ENCODE measurements around the gene AHCYL2. TPM values are rescaled to one million over a fixed set of nuclear protein-coding genes. Genes with fewer than 3 reads are reported as not detected.
"Not testable (repeated sequence)": the region's sequence is repeated elsewhere in the genome, so short reads cannot be mapped to it uniquely, and the experiment has no call there.

The AHCYL2 gene
- total and polyA plus RNA-seq, 5 donors from 2014 or later: 6.2 to 18.5 (median 8.3) TPM

DNA sequence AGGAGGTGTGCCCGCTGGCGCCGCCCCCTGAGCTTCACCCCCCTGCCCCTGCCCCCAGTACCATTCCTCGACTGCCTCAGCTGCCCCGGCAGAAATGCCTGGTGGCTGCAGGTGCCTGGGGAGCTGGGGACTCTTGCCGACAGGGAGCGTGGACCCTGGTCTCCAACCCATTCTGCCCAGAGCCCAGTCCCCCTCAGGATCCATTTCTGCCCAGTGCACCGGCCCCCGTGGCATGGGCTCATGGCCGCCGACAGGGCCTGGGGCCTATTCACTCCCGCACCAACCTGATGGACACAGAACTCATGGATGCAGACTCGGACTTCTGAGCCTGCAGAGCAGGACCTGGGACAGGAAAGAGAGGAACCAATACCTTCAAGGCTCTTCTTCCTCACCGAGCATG is 12.7 kb upstream of the AHCYL2 start:
- no peak overlapping the region for H3K4me3 Mint-ChIP-seq
- H3K36me3 ChIP-seq (ENCODE audit: control insufficient read depth, insufficient read depth, low read length): no peaks in the 10 kb centered on the region
- H3K4me1 Mint-ChIP-seq: no peaks in the 10 kb centered on the region
- H3K4me3 ChIP-seq (ENCODE audit: low read depth, low read length): no peak overlapping the region
- H3K27ac ChIP-seq (ENCODE audit: insufficient read depth, low read length, poor library complexity, severe bottlenecking): no peak overlapping the region
- H3K27me3 Mint-ChIP-seq: peaks cover 15% of the 10 kb centered on the region
- H3K4me1 ChIP-seq (ENCODE audit: control insufficient read depth, insufficient read depth, low read length, poor library complexity, severe bottlenecking): no peaks in the 10 kb centered on the region
- no peaks in the 10 kb centered on the region for H3K36me3 Mint-ChIP-seq
- ATAC-seq (ENCODE audit: low read depth in 2 of 2): no peak
- H3K9me3 Mint-ChIP-seq: no peaks in the 10 kb centered on the region
- no peaks in the 10 kb centered on the region for H3K9me3 ChIP-seq (ENCODE audit: control insufficient read depth in 2 of 2, low read length in 2 of 2)
- DNase-seq: no peak
- no peak overlapping the region for H3K27ac Mint-ChIP-seq
- no peaks in the 10 kb centered on the region for H3K27me3 ChIP-seq (ENCODE audit: control insufficient read depth, insufficient read depth, low read length)

DNA sequence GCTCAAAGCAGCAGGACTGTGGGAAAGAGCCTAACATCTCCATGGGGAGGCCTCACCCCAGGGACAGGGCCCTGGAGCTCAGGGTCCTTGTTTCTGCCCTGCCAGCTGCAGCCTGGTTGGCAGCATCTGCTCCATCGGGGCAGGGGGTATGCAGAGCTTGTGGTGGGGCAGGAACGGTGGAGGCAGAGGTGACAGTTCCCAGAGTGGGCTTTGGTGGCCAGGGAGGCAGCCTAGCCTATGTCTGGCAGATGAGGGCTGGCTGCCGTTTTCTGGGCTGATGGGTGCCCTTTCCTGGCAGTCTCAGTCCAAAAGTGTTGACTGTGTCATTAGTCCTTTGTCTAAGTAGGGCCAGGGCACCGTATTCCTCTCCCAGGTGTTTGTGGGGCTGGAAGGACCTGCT is 12.2 kb upstream of the AHCYL2 start:
- peaks cover 19% of the 10 kb centered on the region for H3K27me3 Mint-ChIP-seq
- no peaks in the 10 kb centered on the region for H3K4me1 ChIP-seq (ENCODE audit: control insufficient read depth, insufficient read depth, low read length, poor library complexity, severe bottlenecking)
- no peak for DNase-seq
- H3K36me3 Mint-ChIP-seq: no peaks in the 10 kb centered on the region
- H3K27ac Mint-ChIP-seq: no peak overlapping the region
- H3K4me3 ChIP-seq (ENCODE audit: low read depth, low read length): no peak overlapping the region
- H3K4me3 Mint-ChIP-seq: no peak overlapping the region
- ATAC-seq (ENCODE audit: low read depth in 2 of 2): no peak
- no peak overlapping the region for H3K27ac ChIP-seq (ENCODE audit: insufficient read depth, low read length, poor library complexity, severe bottlenecking)
- no peaks in the 10 kb centered on the region for H3K27me3 ChIP-seq (ENCODE audit: control insufficient read depth, insufficient read depth, low read length)
- no peaks in the 10 kb centered on the region for H3K9me3 ChIP-seq (ENCODE audit: control insufficient read depth in 2 of 2, low read length in 2 of 2)
- H3K4me1 Mint-ChIP-seq: no peaks in the 10 kb centered on the region
- H3K36me3 ChIP-seq (ENCODE audit: control insufficient read depth, insufficient read depth, low read length): no peaks in the 10 kb centered on the region
- no peaks in the 10 kb centered on the region for H3K9me3 Mint-ChIP-seq

DNA sequence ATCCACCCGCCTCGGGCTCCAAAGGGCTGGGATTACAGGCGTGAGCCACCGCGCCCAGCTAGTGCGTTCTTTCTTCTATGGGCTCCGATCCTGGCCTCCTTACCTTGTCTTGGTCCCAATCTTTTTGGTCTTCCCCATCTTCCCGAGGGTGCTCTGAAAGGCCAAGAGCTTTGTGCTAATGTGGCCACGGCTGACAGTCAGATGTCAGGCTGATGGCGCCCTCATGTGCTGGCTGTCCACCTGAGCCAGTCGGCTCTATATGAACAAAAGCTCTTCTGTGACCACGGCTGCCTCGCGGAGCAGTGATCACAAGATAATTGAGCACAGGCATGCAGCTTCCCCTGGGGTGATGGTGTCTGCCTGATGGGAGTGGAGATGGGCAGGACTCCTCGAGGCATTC is 11.0 kb upstream of the AHCYL2 start:
- peaks cover 0 to 5% (median under 1%) of the 10 kb centered on the region in 4 donors for H3K4me1 Mint-ChIP-seq
- H3K27ac ChIP-seq (ENCODE audit: insufficient read depth, low read length, poor library complexity, severe bottlenecking): no peak overlapping the region
- no peak for DNase-seq
- H3K4me3 ChIP-seq (ENCODE audit: low read depth, low read length): no peak overlapping the region
- H3K27me3 Mint-ChIP-seq: peaks cover 11% of the 10 kb centered on the region
- H3K36me3 ChIP-seq (ENCODE audit: control insufficient read depth, insufficient read depth, low read length): no peaks in the 10 kb centered on the region
- no peak for ATAC-seq (ENCODE audit: low read depth in 2 of 2)
- no peaks in the 10 kb centered on the region for H3K9me3 ChIP-seq (ENCODE audit: control insufficient read depth in 2 of 2, low read length in 2 of 2)
- no peaks in the 10 kb centered on the region for H3K9me3 Mint-ChIP-seq
- H3K27me3 ChIP-seq (ENCODE audit: control insufficient read depth, insufficient read depth, low read length): no peaks in the 10 kb centered on the region
- no peaks in the 10 kb centered on the region for H3K36me3 Mint-ChIP-seq
- no peak overlapping the region for H3K4me3 Mint-ChIP-seq
- H3K4me1 ChIP-seq (ENCODE audit: control insufficient read depth, insufficient read depth, low read length, poor library complexity, severe bottlenecking): no peaks in the 10 kb centered on the region
- no peak overlapping the region for H3K27ac Mint-ChIP-seq

DNA sequence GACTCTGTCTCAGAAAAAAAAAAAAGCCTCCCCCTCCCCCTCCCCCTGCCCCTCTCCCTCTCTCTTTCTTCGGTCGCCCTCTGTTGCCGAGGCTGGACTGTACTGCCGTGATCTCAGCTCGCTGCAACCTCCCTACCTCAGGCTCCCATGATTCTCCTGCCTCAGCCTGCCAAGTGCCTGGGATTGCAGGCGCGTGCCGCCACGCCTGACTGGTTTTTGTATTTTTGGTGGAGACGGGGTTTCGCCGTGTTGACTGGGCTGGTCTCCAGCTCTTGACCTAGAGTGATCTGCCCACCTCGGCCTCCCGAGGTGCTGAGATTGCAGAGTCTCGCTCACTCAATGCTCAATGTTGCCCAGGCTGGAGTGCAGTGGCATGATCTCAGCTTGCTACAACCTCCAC is 9.1 kb upstream of the AHCYL2 start:
- H3K4me1 ChIP-seq (ENCODE audit: control insufficient read depth, insufficient read depth, low read length, poor library complexity, severe bottlenecking); H3K27me3 ChIP-seq (ENCODE audit: control insufficient read depth, insufficient read depth, low read length); H3K27ac Mint-ChIP-seq; H3K4me1 Mint-ChIP-seq; H3K4me3 ChIP-seq (ENCODE audit: low read depth, low read length); ATAC-seq (ENCODE audit: low read depth in 2 of 2); H3K27ac ChIP-seq (ENCODE audit: insufficient read depth, low read length, poor library complexity, severe bottlenecking); H3K9me3 Mint-ChIP-seq; H3K27me3 Mint-ChIP-seq; H3K36me3 ChIP-seq (ENCODE audit: control insufficient read depth, insufficient read depth, low read length); DNase-seq; H3K4me3 Mint-ChIP-seq; H3K36me3 Mint-ChIP-seq; H3K9me3 ChIP-seq (ENCODE audit: control insufficient read depth in 2 of 2, low read length in 2 of 2): not testable (repeated sequence)

DNA sequence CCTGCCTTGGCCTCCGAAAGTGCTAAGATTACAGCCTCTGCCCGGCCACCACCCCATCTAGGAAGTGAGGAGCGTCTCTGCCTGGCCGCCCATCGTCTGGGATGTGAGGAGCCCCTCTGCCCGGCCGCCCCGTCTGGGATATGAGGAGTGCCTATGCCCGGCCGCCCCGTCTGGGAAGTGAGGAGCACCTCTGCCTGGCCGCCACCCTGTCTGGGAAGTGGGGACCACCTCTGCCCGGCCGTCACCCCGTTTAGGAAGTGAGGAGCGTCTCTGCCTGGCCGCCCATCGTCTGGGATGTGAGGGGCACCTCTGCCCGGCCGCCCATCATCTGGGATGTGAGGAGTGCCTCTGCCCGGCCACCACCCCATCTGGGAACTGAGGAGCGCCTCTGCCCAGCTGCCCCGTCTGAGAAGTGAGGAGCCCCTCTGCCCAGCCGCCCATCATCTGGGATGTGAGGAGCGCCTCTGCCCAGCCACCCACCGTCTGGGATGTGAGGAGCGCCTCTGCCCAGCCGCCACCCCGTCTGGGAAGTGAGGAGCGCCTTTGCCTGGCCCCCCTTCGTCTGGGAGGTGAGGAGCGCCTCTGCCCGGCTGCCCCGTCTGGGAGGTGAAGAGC is 8.6 kb upstream of the AHCYL2 start:
- not testable (repeated sequence) for H3K27ac ChIP-seq (ENCODE audit: insufficient read depth, low read length, poor library complexity, severe bottlenecking); H3K36me3 ChIP-seq (ENCODE audit: control insufficient read depth, insufficient read depth, low read length); H3K4me3 ChIP-seq (ENCODE audit: low read depth, low read length); H3K4me1 Mint-ChIP-seq; H3K4me3 Mint-ChIP-seq; DNase-seq; H3K27ac Mint-ChIP-seq; H3K9me3 Mint-ChIP-seq; H3K36me3 Mint-ChIP-seq; H3K4me1 ChIP-seq (ENCODE audit: control insufficient read depth, insufficient read depth, low read length, poor library complexity, severe bottlenecking); H3K27me3 Mint-ChIP-seq; H3K9me3 ChIP-seq (ENCODE audit: control insufficient read depth in 2 of 2, low read length in 2 of 2); ATAC-seq (ENCODE audit: low read depth in 2 of 2); H3K27me3 ChIP-seq (ENCODE audit: control insufficient read depth, insufficient read depth, low read length)

DNA sequence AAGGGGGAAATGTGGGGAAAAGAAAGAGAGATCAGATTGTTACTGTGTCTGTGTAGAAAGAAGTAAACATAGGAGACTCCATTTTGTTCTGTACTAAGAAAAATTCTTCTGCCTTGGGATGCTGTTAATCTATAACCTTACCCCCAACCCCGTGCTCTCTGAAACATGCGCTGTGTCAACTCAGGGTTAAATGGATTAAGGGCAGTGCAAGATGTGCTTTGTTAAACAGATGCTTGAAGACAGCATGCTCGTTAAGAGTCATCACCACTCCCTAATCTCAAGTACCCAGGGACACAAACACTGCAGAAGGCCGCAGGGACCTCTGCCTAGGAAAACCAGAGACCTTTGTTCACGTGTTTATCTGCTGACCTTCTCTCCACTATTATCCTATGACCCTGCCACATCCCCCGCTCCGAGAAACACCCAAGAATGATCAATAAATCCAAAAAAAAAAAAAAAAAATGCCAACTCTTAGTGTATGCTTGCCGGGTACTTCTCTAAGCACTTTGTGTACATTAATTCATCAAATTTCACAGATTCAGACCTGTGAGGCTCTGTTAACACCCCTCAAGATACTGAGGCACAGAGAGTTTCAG is 7.9 kb upstream of the AHCYL2 start:
- H3K27me3 ChIP-seq (ENCODE audit: control insufficient read depth, insufficient read depth, low read length); H3K9me3 ChIP-seq (ENCODE audit: control insufficient read depth in 2 of 2, low read length in 2 of 2); DNase-seq; H3K4me3 Mint-ChIP-seq; H3K4me1 ChIP-seq (ENCODE audit: control insufficient read depth, insufficient read depth, low read length, poor library complexity, severe bottlenecking); H3K27ac Mint-ChIP-seq; H3K36me3 Mint-ChIP-seq; H3K4me1 Mint-ChIP-seq; H3K36me3 ChIP-seq (ENCODE audit: control insufficient read depth, insufficient read depth, low read length); H3K27ac ChIP-seq (ENCODE audit: insufficient read depth, low read length, poor library complexity, severe bottlenecking); ATAC-seq (ENCODE audit: low read depth in 2 of 2); H3K27me3 Mint-ChIP-seq; H3K4me3 ChIP-seq (ENCODE audit: low read depth, low read length); H3K9me3 Mint-ChIP-seq: not testable (repeated sequence)

DNA sequence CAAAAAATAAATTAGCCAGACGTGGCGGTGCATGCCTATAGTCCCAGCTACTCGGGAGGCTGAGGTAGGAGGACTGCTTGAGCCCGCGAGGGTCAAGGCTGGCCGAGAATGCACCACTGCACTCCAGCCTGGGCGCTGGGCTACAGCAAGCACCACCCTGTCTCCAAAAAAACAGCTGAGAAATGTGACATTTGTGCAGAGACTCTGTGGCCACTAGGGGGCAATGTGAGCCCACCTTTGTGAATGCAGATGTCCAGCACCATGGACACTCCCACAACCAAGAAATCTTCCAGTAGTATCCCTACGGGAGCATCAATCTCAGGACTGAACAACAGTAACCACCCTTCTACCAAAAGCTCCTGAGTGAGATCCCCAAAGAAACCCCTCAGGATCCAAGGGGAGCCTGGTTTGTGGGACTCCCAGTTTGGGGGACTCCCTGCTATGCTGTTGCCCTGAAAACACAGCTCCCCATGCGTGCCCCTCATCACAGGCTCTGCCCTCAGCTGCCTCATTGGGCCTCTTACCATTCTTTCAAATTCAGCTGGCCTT is 6.2 kb upstream of the AHCYL2 start:
- no peaks in the 10 kb centered on the region for H3K4me1 ChIP-seq (ENCODE audit: control insufficient read depth, insufficient read depth, low read length, poor library complexity, severe bottlenecking)
- no peak overlapping the region for H3K27ac ChIP-seq (ENCODE audit: insufficient read depth, low read length, poor library complexity, severe bottlenecking)
- H3K27me3 ChIP-seq (ENCODE audit: control insufficient read depth, insufficient read depth, low read length): no peaks in the 10 kb centered on the region
- no peak overlapping the region for H3K27ac Mint-ChIP-seq
- no peaks in the 10 kb centered on the region for H3K9me3 ChIP-seq (ENCODE audit: control insufficient read depth in 2 of 2, low read length in 2 of 2)
- H3K4me3 ChIP-seq (ENCODE audit: low read depth, low read length): no peak overlapping the region
- peak; percentile 80 to 81 for ATAC-seq (ENCODE audit: low read depth in 2 of 2)
- peak; percentile 70 to 79 (median 79) for DNase-seq
- peaks cover 5% of the 10 kb centered on the region for H3K27me3 Mint-ChIP-seq
- H3K36me3 ChIP-seq (ENCODE audit: control insufficient read depth, insufficient read depth, low read length): no peaks in the 10 kb centered on the region
- H3K9me3 Mint-ChIP-seq: no peaks in the 10 kb centered on the region
- H3K4me1 Mint-ChIP-seq: peaks cover 0 to 18% (median 8%) of the 10 kb centered on the region in 4 donors
- H3K4me3 Mint-ChIP-seq: peak overlapping the region in 2 of 4 donors; percentile 36 to 66
- no peaks in the 10 kb centered on the region for H3K36me3 Mint-ChIP-seq

DNA sequence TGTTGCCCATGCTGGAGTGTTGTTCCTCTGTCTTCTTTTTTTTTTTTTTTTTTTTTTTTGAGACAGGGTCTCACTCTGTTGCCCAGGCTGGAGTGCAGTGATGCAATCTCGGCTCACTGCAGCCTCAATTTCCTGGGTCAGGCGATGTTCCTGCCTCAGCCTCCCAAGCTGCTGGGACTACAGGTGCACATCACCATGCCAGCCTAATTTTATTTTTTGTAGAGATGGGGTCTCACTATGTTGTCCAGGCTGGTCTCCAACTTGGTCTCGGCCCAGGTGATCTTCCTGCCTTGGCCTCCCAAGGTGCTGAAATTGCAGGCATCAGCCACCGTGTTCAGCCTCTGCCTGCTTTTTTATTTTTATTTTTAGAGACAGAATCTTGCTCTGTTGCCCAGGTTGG is 5.7 kb upstream of the AHCYL2 start:
- H3K4me1 Mint-ChIP-seq: peaks cover 0 to 19% (median 11%) of the 10 kb centered on the region in 4 donors
- DNase-seq; H3K36me3 Mint-ChIP-seq; H3K27ac Mint-ChIP-seq; H3K27me3 ChIP-seq (ENCODE audit: control insufficient read depth, insufficient read depth, low read length); H3K9me3 Mint-ChIP-seq; H3K27me3 Mint-ChIP-seq; H3K27ac ChIP-seq (ENCODE audit: insufficient read depth, low read length, poor library complexity, severe bottlenecking); H3K4me1 ChIP-seq (ENCODE audit: control insufficient read depth, insufficient read depth, low read length, poor library complexity, severe bottlenecking); H3K4me3 ChIP-seq (ENCODE audit: low read depth, low read length); H3K36me3 ChIP-seq (ENCODE audit: control insufficient read depth, insufficient read depth, low read length); H3K9me3 ChIP-seq (ENCODE audit: control insufficient read depth in 2 of 2, low read length in 2 of 2); ATAC-seq (ENCODE audit: low read depth in 2 of 2); H3K4me3 Mint-ChIP-seq: not testable (repeated sequence)

Measured in CD4-positive, CD25-positive, alpha-beta regulatory T cell (primary cell).